Measurements from ENCODE around the gene PKP1. TPM values are rescaled to one million over a fixed set of nuclear protein-coding genes. Genes with fewer than 3 reads are reported as not detected.

The PKP1 gene
- polyA plus RNA-seq, 3 donors from 2014 or later, result not detected

- H3K36me3 Mint-ChIP-seq, result no peaks in the 10 kb centered on the region
- H3K4me1 Mint-ChIP-seq, result peaks cover 2 to 4% of the 10 kb centered on the region in 2 donors
- no peak overlapping the region for H3K4me3 Mint-ChIP-seq
- no peak overlapping the region for H3K27ac Mint-ChIP-seq
- DNase-seq, result no peak
- peaks cover 6 to 8% (median 8%) of the 10 kb centered on the region in 3 donors for H3K27me3 Mint-ChIP-seq (ENCODE audit: low read depth in 3 of 3)
- no peaks in the 10 kb centered on the region for H3K9me3 Mint-ChIP-seq
Measured at GRCh38 chr1:201280884-201281283, 2.4 kb upstream of the PKP1 start.

- no peak for DNase-seq
- H3K4me3 Mint-ChIP-seq, result no peak overlapping the region
- H3K27me3 Mint-ChIP-seq (ENCODE audit: low read depth in 3 of 3), result peaks cover 6 to 9% (median 8%) of the 10 kb centered on the region in 3 donors
- no peak overlapping the region for H3K27ac Mint-ChIP-seq
- no peaks in the 10 kb centered on the region for H3K36me3 Mint-ChIP-seq
- no peaks in the 10 kb centered on the region for H3K9me3 Mint-ChIP-seq
- H3K4me1 Mint-ChIP-seq, result peaks cover 2 to 4% of the 10 kb centered on the region in 2 donors
Measured at GRCh38 chr1:201281573-201281972, 1.7 kb upstream of the PKP1 start.

GRCh38 chr1:201282216-201282615 lies 1.1 kb upstream of the PKP1 start:
- Mint-ChIP-seq H3K27ac (no peak overlapping the region), H3K4me1 (peaks cover 2 to 4% of the 10 kb centered on the region in 2 donors), H3K9me3 (no peaks in the 10 kb centered on the region), H3K27me3 (ENCODE audit: low read depth in 3 of 3) (peaks cover 9 to 11% (median 9%) of the 10 kb centered on the region in 3 donors), H3K36me3 (no peaks in the 10 kb centered on the region), H3K4me3 (no peak overlapping the region)
- no peak for DNase-seq

DNA sequence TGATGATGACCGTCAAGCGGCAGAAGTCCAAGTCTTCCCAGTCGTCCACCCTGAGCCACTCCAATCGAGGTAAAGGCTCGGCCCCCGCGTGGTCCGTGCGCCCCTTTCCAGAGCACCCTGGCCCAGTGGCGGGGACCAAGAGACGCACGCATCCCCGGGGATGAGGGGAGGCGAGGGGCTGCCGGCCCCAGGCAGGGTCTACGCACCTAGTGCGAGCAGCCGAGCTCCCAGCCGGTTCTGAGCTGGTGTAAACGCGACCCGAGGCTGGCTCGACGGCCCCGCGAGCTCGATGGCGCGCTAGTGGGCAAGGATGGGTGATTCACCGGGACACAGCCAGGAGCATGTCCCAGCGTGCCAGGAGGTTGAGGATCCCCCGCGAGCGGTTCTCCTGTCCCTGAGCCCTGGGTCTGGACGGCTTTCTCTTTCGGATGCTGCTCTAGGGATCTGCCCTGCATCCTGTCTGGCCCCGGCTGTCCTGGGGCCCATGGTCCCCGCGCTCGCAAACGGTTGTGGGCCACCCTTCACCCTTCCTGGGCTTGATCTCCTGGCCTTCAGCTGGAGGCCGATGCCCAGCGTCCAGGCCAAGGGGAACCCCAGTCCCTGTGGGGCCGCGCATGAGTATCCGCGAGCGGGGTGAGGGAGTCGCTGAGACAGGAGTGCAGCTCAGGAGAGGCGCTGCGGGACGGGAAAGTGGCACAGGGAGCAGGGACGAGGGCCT lies 689 bp downstream of the PKP1 start:
- H3K27ac Mint-ChIP-seq, result no peak overlapping the region
- no peaks in the 10 kb centered on the region for H3K36me3 Mint-ChIP-seq
- DNase-seq, result no peak
- peaks cover 2 to 4% of the 10 kb centered on the region in 2 donors for H3K4me1 Mint-ChIP-seq
- H3K9me3 Mint-ChIP-seq, result no peaks in the 10 kb centered on the region
- H3K4me3 Mint-ChIP-seq, result no peak overlapping the region
- H3K27me3 Mint-ChIP-seq (ENCODE audit: low read depth in 3 of 3), result peaks cover 9 to 11% (median 9%) of the 10 kb centered on the region in 3 donors

DNA sequence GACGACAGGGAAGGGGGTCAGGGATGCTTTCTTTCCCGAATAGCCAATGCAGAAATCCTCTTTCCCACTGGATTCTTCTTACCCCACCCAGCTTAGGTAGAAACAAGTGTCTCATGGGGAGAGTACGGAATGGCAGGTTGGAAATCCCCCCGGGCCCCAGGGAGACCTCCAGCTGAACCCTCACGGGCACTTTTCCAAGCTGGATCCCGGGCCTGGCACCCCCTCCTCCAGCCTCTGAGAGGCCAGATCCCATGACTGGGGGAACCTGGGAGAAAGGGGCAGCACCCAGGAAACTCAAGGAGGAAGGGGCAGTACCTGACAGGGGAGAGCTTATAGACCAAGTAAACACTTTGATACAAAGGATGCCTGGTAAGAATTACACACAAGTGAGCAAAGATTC lies 1.3 kb downstream of the PKP1 start:
- no peak overlapping the region for H3K27ac Mint-ChIP-seq
- H3K36me3 Mint-ChIP-seq, result no peaks in the 10 kb centered on the region
- H3K4me1 Mint-ChIP-seq, result peaks cover 2 to 4% of the 10 kb centered on the region in 2 donors
- H3K4me3 Mint-ChIP-seq, result no peak overlapping the region
- peaks cover 9 to 13% (median 9%) of the 10 kb centered on the region in 3 donors for H3K27me3 Mint-ChIP-seq (ENCODE audit: low read depth in 3 of 3)
- no peaks in the 10 kb centered on the region for H3K9me3 Mint-ChIP-seq
- DNase-seq, result no peak

DNA sequence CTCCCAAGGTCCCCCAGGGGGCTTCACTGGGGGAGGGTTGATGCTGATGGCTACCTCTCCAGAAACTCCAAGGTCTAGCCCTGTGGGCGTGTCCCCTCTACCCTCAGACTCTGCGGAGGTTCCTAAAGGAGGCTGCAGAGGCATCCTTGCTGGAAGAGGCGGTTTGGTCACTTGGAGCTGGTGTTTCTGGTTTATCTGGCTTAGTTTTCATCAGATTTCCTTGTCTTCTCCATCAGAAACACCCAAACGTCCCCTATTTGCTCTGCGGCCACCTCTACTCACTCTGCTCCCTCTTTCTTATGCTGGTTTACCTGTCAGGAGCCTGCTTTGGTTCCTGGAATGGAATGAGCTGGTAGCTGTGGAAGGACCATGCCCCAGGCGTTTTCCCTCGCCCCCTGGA lies 2.5 kb downstream of the PKP1 start:
- Mint-ChIP-seq H3K9me3 (no peaks in the 10 kb centered on the region), H3K27ac (no peak overlapping the region), H3K4me1 (peaks cover 2 to 4% of the 10 kb centered on the region in 2 donors), H3K36me3 (no peaks in the 10 kb centered on the region), H3K4me3 (peak overlapping the region in 1 of 5 donors; percentile 9), H3K27me3 (ENCODE audit: low read depth in 3 of 3) (peaks cover 9 to 10% (median 9%) of the 10 kb centered on the region in 3 donors)
- no peak for DNase-seq

GRCh38 chr1:201286445-201286844 lies 3.1 kb downstream of the PKP1 start:
- DNase-seq, result no peak
- peaks cover 2 to 4% of the 10 kb centered on the region in 2 donors for H3K4me1 Mint-ChIP-seq
- H3K27ac Mint-ChIP-seq, result no peak overlapping the region
- peaks cover 9 to 10% (median 9%) of the 10 kb centered on the region in 3 donors for H3K27me3 Mint-ChIP-seq (ENCODE audit: low read depth in 3 of 3)
- H3K4me3 Mint-ChIP-seq, result no peak overlapping the region
- no peaks in the 10 kb centered on the region for H3K36me3 Mint-ChIP-seq
- H3K9me3 Mint-ChIP-seq, result no peaks in the 10 kb centered on the region

DNA sequence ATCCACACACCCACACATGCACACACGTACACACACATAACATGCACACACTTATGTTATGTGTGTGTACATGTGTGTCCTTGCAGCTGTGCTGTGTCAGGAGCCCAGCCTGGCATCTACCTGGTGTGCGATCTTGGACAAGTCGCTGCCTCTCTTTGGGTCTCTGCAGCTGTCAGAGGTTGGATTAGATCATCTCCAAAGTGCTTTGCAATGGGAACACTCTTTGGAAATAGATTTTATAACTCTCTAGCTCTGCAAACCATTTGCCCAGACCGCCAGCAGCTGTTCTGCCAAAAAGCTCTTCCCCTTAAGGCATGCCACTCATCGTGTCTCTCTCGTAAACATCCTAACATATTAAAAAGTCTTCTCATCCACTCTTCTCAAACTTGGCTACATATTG lies 4.7 kb downstream of the PKP1 start:
- Mint-ChIP-seq H3K36me3 (no peaks in the 10 kb centered on the region), H3K9me3 (no peaks in the 10 kb centered on the region), H3K27ac (no peak overlapping the region), H3K27me3 (ENCODE audit: low read depth in 3 of 3) (peaks cover 5 to 12% (median 11%) of the 10 kb centered on the region in 3 donors), H3K4me1 (peaks cover 1 to 2% of the 10 kb centered on the region in 2 donors), H3K4me3 (no peak overlapping the region)
- no peak for DNase-seq

DNA sequence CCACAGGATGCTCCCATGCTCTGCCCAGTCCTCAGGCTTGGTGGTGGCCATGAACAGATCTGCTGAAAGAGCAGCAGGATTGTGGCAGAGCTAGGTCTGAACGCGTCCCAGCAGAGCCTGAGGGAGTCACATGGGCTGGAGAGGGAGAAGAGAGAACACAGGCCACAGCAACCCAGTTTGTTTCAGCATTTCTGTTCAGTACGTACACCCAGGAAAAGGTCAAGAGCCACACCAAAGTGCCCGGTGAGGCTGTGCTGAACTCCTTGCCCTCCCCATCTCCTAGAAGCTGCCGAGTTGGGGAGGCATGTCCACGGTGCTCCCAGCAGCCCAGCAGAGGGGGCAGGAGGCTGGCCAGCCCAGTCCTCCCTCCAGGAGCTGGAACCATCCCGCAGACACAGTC lies 5.5 kb downstream of the PKP1 start:
- no peaks in the 10 kb centered on the region for H3K9me3 Mint-ChIP-seq
- no peak overlapping the region for H3K27ac Mint-ChIP-seq
- H3K36me3 Mint-ChIP-seq, result no peaks in the 10 kb centered on the region
- no peaks in the 10 kb centered on the region for H3K4me1 Mint-ChIP-seq
- no peak overlapping the region for H3K4me3 Mint-ChIP-seq
- peaks cover 2 to 11% (median 10%) of the 10 kb centered on the region in 3 donors for H3K27me3 Mint-ChIP-seq (ENCODE audit: low read depth in 3 of 3)
- no peak for DNase-seq

DNA sequence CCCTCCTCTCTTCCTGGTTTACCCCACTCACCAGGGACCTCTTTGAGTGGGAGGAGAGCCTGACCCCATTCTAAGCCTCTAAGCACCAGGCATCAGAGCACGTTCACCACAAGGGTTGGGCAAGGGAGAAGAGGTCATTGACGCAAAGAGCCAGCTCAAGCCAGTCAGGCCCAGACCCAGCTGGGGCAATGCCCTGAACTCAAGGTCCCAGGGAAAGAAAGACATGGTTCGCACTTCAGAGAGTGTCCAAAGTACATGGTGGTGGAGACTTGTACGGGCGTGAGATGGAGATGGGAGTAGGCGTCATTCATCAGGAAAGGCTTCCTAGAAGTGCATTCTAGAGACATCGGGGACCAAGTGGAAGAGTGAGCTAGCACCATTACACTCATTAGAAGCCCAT lies 7.2 kb downstream of the PKP1 start:
- H3K36me3 Mint-ChIP-seq, result no peaks in the 10 kb centered on the region
- H3K4me3 Mint-ChIP-seq, result no peak overlapping the region
- peaks cover 4 to 13% (median 11%) of the 10 kb centered on the region in 3 donors for H3K27me3 Mint-ChIP-seq (ENCODE audit: low read depth in 3 of 3)
- DNase-seq, result no peak
- H3K27ac Mint-ChIP-seq, result no peak overlapping the region
- H3K9me3 Mint-ChIP-seq, result no peaks in the 10 kb centered on the region
- H3K4me1 Mint-ChIP-seq, result no peaks in the 10 kb centered on the region

GRCh38 chr1:201291916-201292315 lies 8.6 kb downstream of the PKP1 start:
- no peak for DNase-seq
- Mint-ChIP-seq H3K4me3 (no peak overlapping the region), H3K36me3 (no peaks in the 10 kb centered on the region), H3K27ac (no peak overlapping the region), H3K9me3 (peaks cover 0 to 3% (median 0%) of the 10 kb centered on the region in 6 donors), H3K4me1 (no peaks in the 10 kb centered on the region), H3K27me3 (ENCODE audit: low read depth in 3 of 3) (peaks cover 2 to 10% (median 9%) of the 10 kb centered on the region in 3 donors)

- DNase-seq, result no peak
- Mint-ChIP-seq H3K36me3 (no peaks in the 10 kb centered on the region), H3K27me3 (ENCODE audit: low read depth in 3 of 3) (peaks cover 3 to 9% (median 9%) of the 10 kb centered on the region in 3 donors), H3K4me3 (no peak overlapping the region), H3K9me3 (peaks cover 0 to 3% (median 0%) of the 10 kb centered on the region in 6 donors), H3K27ac (no peak overlapping the region), H3K4me1 (no peaks in the 10 kb centered on the region)
Measured at GRCh38 chr1:201294876-201295275, 11.6 kb downstream of the PKP1 start.

- Mint-ChIP-seq H3K27ac (no peak overlapping the region), H3K36me3 (no peaks in the 10 kb centered on the region), H3K4me1 (no peaks in the 10 kb centered on the region), H3K9me3 (peaks cover 0 to 3% (median 0%) of the 10 kb centered on the region in 6 donors), H3K27me3 (ENCODE audit: low read depth in 3 of 3) (peaks cover 3 to 9% (median 9%) of the 10 kb centered on the region in 3 donors), H3K4me3 (no peak overlapping the region)
- DNase-seq, result no peak
Measured at GRCh38 chr1:201295346-201295745, 12.0 kb downstream of the PKP1 start.

DNA sequence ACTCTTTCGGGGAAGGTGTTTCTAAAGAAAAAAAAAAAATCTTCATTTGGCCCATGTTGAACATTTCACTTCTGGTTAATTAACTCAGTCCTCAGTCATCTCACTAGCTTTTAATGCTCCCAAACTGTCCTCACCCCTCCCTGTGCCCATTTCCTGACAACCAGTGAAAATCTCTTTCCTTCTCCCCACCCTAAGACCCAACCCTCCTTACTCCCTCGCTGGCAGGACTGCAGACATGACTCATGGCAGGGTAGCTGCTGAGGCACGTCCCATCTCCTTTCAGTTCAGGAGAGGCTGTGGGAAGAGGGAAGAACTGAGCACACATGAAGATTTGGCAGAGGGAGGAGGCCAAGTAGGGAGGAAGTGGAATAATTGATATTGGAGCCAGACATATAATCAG lies 12.6 kb downstream of the PKP1 start:
- Mint-ChIP-seq H3K4me1 (no peaks in the 10 kb centered on the region), H3K9me3 (peaks cover 0 to 3% (median 0%) of the 10 kb centered on the region in 6 donors), H3K36me3 (no peaks in the 10 kb centered on the region), H3K27me3 (ENCODE audit: low read depth in 3 of 3) (peaks cover 3 to 9% (median 9%) of the 10 kb centered on the region in 3 donors), H3K27ac (no peak overlapping the region), H3K4me3 (no peak overlapping the region)
- no peak for DNase-seq

GRCh38 chr1:201296352-201296751 lies 13.0 kb downstream of the PKP1 start:
- H3K4me1 Mint-ChIP-seq, result no peaks in the 10 kb centered on the region
- peaks cover 0 to 3% (median 0%) of the 10 kb centered on the region in 6 donors for H3K9me3 Mint-ChIP-seq
- H3K36me3 Mint-ChIP-seq, result no peaks in the 10 kb centered on the region
- DNase-seq, result no peak
- H3K27ac Mint-ChIP-seq, result no peak overlapping the region
- no peak overlapping the region for H3K4me3 Mint-ChIP-seq
- peaks cover 3 to 9% (median 9%) of the 10 kb centered on the region in 3 donors for H3K27me3 Mint-ChIP-seq (ENCODE audit: low read depth in 3 of 3)

Measured in immature natural killer cell (primary cell).